ENCODE data around the gene TAMALIN. TPM values are rescaled to one million over a fixed set of nuclear protein-coding genes. Genes with fewer than 3 reads are reported as not detected.

Gene TAMALIN
- total and polyA plus RNA-seq, 2 experiments from 2014 or later = 0.34 to 3.0 TPM

DNA sequence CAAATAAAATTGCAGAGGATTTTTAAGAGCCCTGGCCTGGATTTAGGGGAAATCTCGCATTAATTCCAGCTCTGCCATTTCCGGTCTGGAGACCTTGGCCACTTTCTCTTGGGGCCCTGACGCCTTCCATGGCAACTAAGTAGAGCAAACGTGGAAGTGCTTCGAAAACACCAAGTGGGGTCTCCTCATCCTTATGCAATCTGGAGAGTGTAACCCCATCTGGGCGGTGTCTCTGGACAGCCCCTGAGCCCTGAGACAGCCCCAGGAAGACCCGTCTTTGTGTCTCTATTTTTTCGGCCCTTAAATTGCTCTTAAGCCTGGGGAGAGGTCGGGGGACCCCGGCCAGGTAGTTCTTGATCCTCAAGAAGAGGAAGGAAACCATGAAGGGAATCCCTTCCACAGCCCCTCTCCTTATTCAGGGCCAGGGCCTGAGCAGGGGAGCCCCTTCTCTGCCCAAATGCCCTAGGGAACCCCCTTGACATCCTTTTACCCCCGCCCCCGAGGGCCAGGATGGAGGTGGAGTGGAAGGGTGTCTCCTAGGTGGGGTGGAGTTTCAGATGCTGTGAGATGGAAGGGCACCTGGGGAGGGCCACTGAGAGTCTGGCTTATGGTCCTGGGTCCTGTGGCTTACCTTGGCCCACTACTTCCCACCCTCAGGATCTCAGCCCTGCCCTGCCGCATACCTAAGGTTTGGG is 26.8 kb downstream of the TAMALIN start (continued):
- no peak for TF ChIP-seq ZNF331 (CRISPR knock-in tag; IDR thresholded peaks at IDR 0.05; ENCODE audit: low read depth)
- TF ChIP-seq, protein P1, sequence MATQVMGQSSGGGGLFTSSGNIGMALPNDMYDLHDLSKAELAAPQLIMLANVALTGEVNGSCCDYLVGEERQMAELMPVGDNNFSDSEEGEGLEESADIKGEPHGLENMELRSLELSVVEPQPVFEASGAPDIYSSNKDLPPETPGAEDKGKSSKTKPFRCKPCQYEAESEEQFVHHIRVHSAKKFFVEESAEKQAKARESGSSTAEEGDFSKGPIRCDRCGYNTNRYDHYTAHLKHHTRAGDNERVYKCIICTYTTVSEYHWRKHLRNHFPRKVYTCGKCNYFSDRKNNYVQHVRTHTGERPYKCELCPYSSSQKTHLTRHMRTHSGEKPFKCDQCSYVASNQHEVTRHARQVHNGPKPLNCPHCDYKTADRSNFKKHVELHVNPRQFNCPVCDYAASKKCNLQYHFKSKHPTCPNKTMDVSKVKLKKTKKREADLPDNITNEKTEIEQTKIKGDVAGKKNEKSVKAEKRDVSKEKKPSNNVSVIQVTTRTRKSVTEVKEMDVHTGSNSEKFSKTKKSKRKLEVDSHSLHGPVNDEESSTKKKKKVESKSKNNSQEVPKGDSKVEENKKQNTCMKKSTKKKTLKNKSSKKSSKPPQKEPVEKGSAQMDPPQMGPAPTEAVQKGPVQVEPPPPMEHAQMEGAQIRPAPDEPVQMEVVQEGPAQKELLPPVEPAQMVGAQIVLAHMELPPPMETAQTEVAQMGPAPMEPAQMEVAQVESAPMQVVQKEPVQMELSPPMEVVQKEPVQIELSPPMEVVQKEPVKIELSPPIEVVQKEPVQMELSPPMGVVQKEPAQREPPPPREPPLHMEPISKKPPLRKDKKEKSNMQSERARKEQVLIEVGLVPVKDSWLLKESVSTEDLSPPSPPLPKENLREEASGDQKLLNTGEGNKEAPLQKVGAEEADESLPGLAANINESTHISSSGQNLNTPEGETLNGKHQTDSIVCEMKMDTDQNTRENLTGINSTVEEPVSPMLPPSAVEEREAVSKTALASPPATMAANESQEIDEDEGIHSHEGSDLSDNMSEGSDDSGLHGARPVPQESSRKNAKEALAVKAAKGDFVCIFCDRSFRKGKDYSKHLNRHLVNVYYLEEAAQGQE (IDR thresholded peaks at IDR 0.05; ENCODE audit: unreplicated experiment) = no peak
- TF ChIP-seq CREB1 (CRISPR knock-in tag; IDR thresholded peaks at IDR 0.05; ENCODE audit: low read depth) = no peak
- no peak for TF ChIP-seq ZNF114 (CRISPR knock-in tag; IDR thresholded peaks at IDR 0.05)
- TF ChIP-seq, protein P2, sequence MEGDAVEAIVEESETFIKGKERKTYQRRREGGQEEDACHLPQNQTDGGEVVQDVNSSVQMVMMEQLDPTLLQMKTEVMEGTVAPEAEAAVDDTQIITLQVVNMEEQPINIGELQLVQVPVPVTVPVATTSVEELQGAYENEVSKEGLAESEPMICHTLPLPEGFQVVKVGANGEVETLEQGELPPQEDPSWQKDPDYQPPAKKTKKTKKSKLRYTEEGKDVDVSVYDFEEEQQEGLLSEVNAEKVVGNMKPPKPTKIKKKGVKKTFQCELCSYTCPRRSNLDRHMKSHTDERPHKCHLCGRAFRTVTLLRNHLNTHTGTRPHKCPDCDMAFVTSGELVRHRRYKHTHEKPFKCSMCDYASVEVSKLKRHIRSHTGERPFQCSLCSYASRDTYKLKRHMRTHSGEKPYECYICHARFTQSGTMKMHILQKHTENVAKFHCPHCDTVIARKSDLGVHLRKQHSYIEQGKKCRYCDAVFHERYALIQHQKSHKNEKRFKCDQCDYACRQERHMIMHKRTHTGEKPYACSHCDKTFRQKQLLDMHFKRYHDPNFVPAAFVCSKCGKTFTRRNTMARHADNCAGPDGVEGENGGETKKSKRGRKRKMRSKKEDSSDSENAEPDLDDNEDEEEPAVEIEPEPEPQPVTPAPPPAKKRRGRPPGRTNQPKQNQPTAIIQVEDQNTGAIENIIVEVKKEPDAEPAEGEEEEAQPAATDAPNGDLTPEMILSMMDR (conservative IDR thresholded peaks at IDR 0.05; ENCODE audit: low read depth in 2 of 2) = no peak
- no peak for TF ChIP-seq POLR2AphosphoS5 (IDR thresholded peaks at IDR 0.05; ENCODE audit: low read depth)
- TF ChIP-seq NANOG (IDR thresholded peaks at IDR 0.05; ENCODE audit: borderline replicate concordance) = no peak

DNA sequence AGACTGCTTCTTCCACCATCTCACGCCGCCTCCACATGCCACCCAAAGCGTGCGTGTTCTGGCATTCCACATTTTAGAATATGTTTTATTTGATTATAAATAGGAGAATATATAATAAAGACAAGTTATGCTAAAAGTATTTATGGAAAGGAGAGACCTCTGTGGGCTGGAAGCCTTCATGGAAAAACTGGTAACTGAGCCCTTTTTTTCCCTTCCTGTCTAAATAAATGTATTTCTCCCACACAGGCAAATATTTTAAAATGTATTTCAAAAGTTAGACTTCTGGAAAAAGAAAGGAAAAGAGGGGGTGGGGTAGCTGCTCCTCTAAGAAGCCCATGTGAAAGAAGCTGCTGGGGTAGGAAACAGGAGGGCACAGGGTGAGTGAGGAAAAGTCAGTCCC is 28.4 kb downstream of the TAMALIN start:
- H3K79me2 ChIP-seq (replicated peaks; ENCODE audit: insufficient read depth) = peaks cover 15% of the 10 kb centered on the region
- DNase-seq (ENCODE audit: low spot score) = no peak
- no peaks in the 10 kb centered on the region for H3K36me3 Mint-ChIP-seq (ENCODE audit: low read depth)
- H3K4me3 ChIP-seq = no peak overlapping the region
- no peak overlapping the region for H2AFZ ChIP-seq
- H3K27ac ChIP-seq (ENCODE audit: low read depth) = no peak overlapping the region
- peaks cover 54% of the 10 kb centered on the region for H3K27me3 ChIP-seq (ENCODE audit: insufficient read depth)
- no peaks in the 10 kb centered on the region for H3K36me3 ChIP-seq (ENCODE audit: insufficient read depth)
- H3F3A ChIP-seq (replicated peaks; ENCODE audit: low read depth) = peaks cover 14% of the 10 kb centered on the region
- H4K20me1 ChIP-seq (replicated peaks; ENCODE audit: insufficient read depth) = peaks cover 12% of the 10 kb centered on the region
- H3K27me3 Mint-ChIP-seq (ENCODE audit: insufficient read depth, low read depth, poor library complexity) = peaks cover 39% of the 10 kb centered on the region
- H3K4me2 ChIP-seq = no peak overlapping the region
- peaks cover 32% of the 10 kb centered on the region for H3K4me1 Mint-ChIP-seq
- no peaks in the 10 kb centered on the region for H3K9me2 ChIP-seq (ENCODE audit: insufficient read depth)
- no peak overlapping the region; the same call in 2 of the 3 replicates for H3K4me3 Mint-ChIP-seq
- no peak for ATAC-seq
- peaks cover 17% of the 10 kb centered on the region for H3K4me1 ChIP-seq (ENCODE audit: insufficient read depth)
- no peaks in the 10 kb centered on the region for H3K9me3 Mint-ChIP-seq
- H3K27ac Mint-ChIP-seq = no peak overlapping the region
- TF ChIP-seq, protein P1 (IDR thresholded peaks at IDR 0.05; ENCODE audit: unreplicated experiment) = no peak
- TF ChIP-seq, protein P3, sequence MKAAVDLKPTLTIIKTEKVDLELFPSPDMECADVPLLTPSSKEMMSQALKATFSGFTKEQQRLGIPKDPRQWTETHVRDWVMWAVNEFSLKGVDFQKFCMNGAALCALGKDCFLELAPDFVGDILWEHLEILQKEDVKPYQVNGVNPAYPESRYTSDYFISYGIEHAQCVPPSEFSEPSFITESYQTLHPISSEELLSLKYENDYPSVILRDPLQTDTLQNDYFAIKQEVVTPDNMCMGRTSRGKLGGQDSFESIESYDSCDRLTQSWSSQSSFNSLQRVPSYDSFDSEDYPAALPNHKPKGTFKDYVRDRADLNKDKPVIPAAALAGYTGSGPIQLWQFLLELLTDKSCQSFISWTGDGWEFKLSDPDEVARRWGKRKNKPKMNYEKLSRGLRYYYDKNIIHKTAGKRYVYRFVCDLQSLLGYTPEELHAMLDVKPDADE (IDR thresholded peaks at IDR 0.05) = no peak
- TF ChIP-seq EZH2 (IDR thresholded peaks at IDR 0.05; ENCODE audit: low read depth, unreplicated experiment) (no peak), ZNF114 (CRISPR knock-in tag; IDR thresholded peaks at IDR 0.05) (no peak), ZNF331 (CRISPR knock-in tag; IDR thresholded peaks at IDR 0.05; ENCODE audit: low read depth) (no peak), POLR2AphosphoS5 (IDR thresholded peaks at IDR 0.05; ENCODE audit: low read depth) (no peak), JUNB (IDR thresholded peaks at IDR 0.05; ENCODE audit: unreplicated experiment) (no peak)
- TF ChIP-seq, protein P2 (conservative IDR thresholded peaks at IDR 0.05; ENCODE audit: low read depth in 2 of 2) = no peak
